HepG2 (cell line): ENCODE measurements around the gene LIN7A. TPM values are rescaled to one million over a fixed set of nuclear protein-coding genes. Genes with fewer than 3 reads are reported as not detected.

Experiments
- ELF3 ChIP-seq: IDR thresholded peaks from 2 replicates; pipeline ENCODE4 v1.6.1; 2016; ENCODE audit warnings: missing genetic modification reagents, missing compliant biosample characterization
- KLF15 ChIP-seq: sonication (generic); formaldehyde crosslinking; IDR thresholded peaks from 2 replicates; pipeline ENCODE4 v1.8.1; 2023; ENCODE audit warnings: borderline replicate concordance, mild to moderate bottlenecking, inconsistent platforms, missing genetic modification reagents, mixed read lengths
- MED8 ChIP-seq: sonication (generic); formaldehyde crosslinking; IDR thresholded peaks from 2 replicates; pipeline ENCODE4 v1.8.1; 2023; ENCODE audit warnings: mild to moderate bottlenecking, missing genetic modification reagents; ENCODE audit not compliant: insufficient replicate concordance
- MXD3 ChIP-seq: IDR thresholded peaks from 2 replicates; pipeline ENCODE4 v1.6.1; 2016; ENCODE audit warnings: mild to moderate bottlenecking, missing biosample characterization, missing genetic modification reagents
- PAF1 ChIP-seq: IDR thresholded peaks from 2 replicates; pipeline ENCODE4 v1.6.1; 2016; ENCODE audit warnings: missing genetic modification reagents, missing compliant biosample characterization
- ZBTB40 ChIP-seq, 2 experiments: fragments of 450-650 bp in 1 of 2; sonication (generic) in 1 of 2; formaldehyde crosslinking in 1 of 2; IDR thresholded peaks; 2 replicates each; pipeline versions ENCODE4 v1.6.1 to v1.8.0; 2016 to 2022; ENCODE audit warnings: antibody characterized with exemption in 1 of 2, mild to moderate bottlenecking in 1 of 2, missing genetic modification reagents in 1 of 2
- ZNF318 ChIP-seq: sonication (generic); formaldehyde crosslinking; IDR thresholded peaks from 2 replicates; pipeline ENCODE4 v1.4.0; 2020; ENCODE audit warnings: mild to moderate bottlenecking, missing genetic modification reagents
- ZNF432 ChIP-seq: sonication (generic); formaldehyde crosslinking; IDR thresholded peaks from 2 replicates; pipeline ENCODE4 v1.5.0; 2020; ENCODE audit warnings: missing genetic modification reagents, mild to moderate bottlenecking, borderline replicate concordance
- ZNF766 ChIP-seq: sonication (generic); formaldehyde crosslinking; IDR thresholded peaks from 2 replicates; pipeline ENCODE4 v1.5.0; 2020; ENCODE audit warnings: missing genetic modification reagents, borderline replicate concordance
- polyA plus RNA-seq, 8 experiments: library from polyadenylated mRNA; depleted of rRNA in 3 of 8; stranded (reverse) in 7 of 8; unstranded in 1 of 8; fragments of >200 nt; fragmentation: Illumina TruSeq in 4 of 8; extraction: Trizol in 4 of 8; gene quantifications; 2 replicates each; pipeline versions ENCODE4 v1.2.1 to v1.2.3, GENCODE V29; 2011 to 2016; ENCODE audit warnings: low read depth in 4 of 8, missing spikeins in 1 of 8, mixed read lengths in 1 of 8; ENCODE audit not compliant: insufficient read depth in 1 of 8
- total RNA-seq, 5 experiments: library from RNA; depleted of rRNA; stranded (reverse); fragments of >200 nt; fragmentation: Illumina TruSeq; extraction: Trizol; gene quantifications; 2 replicates each; pipeline ENCODE4 v1.2.3, GENCODE V29; 2016; ENCODE audit warnings: low read depth in 1 of 5

LIN7A gene
- total and polyA plus RNA-seq, 2 of the 13 experiments (the other 11 are each of a cell fraction or from before 2014, with no cell fraction given), result 18.5 to 19.2 TPM

- TF ChIP-seq ZNF318, result no peak
- peak; percentile 20; the same call in 1 of the 2 replicates for TF ChIP-seq ELF3 (CRISPR knock-in tag)
- TF ChIP-seq MXD3 (CRISPR knock-in tag), result no peak
- no peak for TF ChIP-seq ZNF432 (CRISPR knock-in tag)
- TF ChIP-seq KLF15, result no peak
- no peak for TF ChIP-seq PAF1 (CRISPR knock-in tag)
- no peak for TF ChIP-seq MED8
- TF ChIP-seq ZNF766, result no peak
- no peak for TF ChIP-seq ZBTB40 (IDR thresholded peaks at IDR 0.05)
- no peak for TF ChIP-seq ZBTB40 (CRISPR knock-in tag; IDR thresholded peaks at IDR 0.05)
Measured at GRCh38 chr12:80778005-80778541, 159.7 kb downstream of the LIN7A start (continued).
